ENCODE data around the gene DMKN.
"Not testable (repeated sequence)": the region's sequence is repeated elsewhere in the genome, so short reads cannot be mapped to it uniquely, and the experiment has no call there.

DMKN gene

DNA sequence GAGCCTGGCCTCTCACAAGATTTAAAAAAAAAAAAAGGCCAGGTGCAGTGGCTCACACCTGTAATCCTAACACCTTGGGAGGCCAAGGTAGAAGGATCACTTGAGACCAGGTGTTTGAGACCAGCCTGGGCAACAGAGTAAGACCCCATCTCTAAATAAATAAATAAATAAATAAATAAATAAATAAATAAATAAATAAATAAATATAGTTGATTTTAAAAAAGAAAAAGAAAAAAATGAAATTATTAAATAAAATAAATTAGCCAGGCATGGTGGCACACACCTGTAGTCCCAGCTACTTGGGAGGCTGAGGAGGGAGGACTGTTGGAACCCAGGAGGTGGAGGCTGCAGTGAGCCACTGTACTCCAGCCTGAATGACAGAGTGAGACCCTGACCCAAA lies 51.7 kb downstream of the DMKN start:
- DNase-seq (ENCODE audit: low read depth in 2 of 2), result not testable (repeated sequence)

DNA sequence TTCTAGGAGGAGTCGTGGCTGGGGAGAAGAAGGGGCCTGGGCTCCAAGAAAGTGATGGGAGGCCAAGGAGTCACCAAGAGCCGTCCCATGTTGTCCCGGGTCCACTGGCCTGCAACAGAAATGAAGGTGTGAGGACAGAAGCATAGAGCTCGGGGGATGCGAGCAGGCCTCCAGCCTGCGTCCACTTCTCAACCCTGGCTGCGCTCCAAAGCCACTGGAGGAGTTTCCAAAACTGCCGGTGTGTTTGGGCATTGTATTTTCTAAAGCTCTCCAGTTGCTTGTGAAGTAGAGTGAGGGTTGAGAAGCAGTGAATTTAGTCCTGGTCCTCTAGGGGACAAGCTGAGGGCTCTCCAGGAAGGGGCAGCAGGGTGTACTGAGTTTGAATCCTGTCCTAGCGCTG lies 52.4 kb downstream of the DMKN start:
- no peak for DNase-seq (ENCODE audit: low read depth in 2 of 2)

DNA sequence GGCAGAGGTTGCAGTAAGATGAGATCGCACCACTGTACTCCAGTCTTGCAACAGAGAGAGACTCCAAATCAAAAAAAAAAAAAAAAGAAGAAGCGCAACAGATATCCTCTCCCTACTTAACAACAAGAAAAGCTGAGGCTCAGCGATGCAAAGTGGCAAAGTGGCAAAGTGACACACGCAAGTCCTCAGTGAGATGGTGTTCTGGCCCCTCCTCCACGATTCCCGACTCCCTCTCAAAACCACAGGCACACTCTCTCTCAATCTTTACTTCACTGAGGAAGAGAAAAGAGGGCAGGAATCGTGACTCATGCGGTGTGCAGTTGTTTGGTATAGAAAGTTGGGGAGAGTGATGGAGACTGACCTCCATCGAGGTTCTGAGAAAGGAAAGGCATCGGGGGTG lies 52.8 kb downstream of the DMKN start:
- no peak for DNase-seq (ENCODE audit: low read depth in 2 of 2)

DNA sequence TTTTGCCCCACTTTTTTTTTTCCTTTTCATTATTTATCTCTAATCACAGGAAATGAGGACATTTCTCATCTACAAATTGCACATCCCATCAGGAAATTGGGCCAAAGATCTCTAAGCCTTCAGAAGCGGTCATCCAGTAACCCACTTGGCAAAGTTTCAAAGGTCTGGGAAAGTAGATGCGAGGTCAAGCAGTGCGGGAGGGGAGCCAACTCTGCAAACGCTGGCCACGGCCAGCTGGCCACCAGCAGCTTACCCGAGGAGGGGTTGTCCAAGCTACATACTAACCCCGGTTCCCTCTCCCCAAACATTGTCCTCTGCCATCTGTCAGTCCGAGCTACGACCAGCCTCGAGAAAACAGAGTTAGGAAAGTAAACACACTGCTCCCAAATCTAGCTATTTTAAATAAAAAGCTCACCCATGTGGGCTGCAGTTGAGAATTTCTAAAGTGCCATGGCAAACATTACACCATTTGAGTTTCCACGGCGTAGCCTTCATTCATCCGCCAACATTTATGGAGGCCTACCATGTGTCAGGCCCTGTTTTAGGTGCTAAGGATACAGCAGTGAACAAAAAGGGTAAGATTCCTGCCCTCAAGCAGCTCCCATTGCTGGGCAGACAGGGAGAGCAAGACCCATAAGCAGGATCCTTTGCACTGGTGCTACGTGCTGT lies 53.9 kb downstream of the DMKN start:
- DNase-seq (ENCODE audit: low read depth in 2 of 2), result no peak

- DNase-seq (ENCODE audit: low read depth in 2 of 2), result no peak
These were observed 54.6 kb downstream of the DMKN start for GRCh38 chr19:35458731-35459391.

- no peak for DNase-seq (ENCODE audit: low read depth in 2 of 2)
These were observed 55.3 kb downstream of the DMKN start for GRCh38 chr19:35458192-35458591.

- no peak for DNase-seq (ENCODE audit: low read depth in 2 of 2)
These were observed 56.3 kb downstream of the DMKN start for GRCh38 chr19:35457173-35457572.

GRCh38 chr19:35455616-35456201 lies 57.7 kb downstream of the DMKN start:
- no peak for DNase-seq (ENCODE audit: low read depth in 2 of 2)

GRCh38 chr19:35454663-35455062 lies 58.8 kb downstream of the DMKN start:
- DNase-seq (ENCODE audit: low read depth in 2 of 2), result no peak

DNA sequence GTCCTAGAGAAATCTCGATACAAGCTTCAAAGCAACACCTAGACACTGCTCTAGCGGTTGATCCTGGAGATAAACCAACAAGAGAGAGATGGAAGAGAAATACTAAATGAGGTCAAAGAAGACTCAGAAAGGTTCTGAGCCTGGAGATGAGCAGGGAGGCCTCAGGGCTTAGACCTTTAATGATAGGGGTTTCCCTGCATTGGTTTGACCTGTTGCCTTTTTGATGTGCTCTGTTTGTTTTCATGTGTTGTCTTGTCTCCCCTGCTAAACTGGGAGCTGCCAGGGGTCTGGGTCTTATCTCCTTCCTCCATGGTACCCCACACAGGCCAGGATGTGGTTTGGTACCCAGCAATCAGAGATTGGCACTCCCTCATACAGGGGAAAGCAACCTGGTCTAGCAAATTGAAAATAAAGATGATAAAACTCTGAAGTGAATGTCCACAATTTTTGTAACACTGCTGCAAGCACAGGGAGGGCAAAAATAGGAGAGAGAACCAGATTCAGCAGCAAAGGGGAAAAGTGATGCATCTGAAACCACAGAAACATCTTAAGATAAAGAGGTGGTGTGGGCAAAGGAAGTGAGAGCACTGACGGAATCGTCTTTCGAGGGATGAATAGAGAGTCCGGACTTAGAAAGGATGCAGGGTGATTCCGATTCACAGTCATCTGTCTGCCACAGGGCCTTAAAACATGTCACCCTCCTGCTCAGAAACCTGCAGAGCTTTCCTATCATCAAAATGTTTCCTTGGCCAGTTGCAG lies 61.9 kb downstream of the DMKN start:
- no peak for DNase-seq (ENCODE audit: low read depth in 2 of 2)

- DNase-seq (ENCODE audit: low read depth in 2 of 2), result no peak
These were observed 63.9 kb downstream of the DMKN start for GRCh38 chr19:35449359-35450043.

- no peak for DNase-seq (ENCODE audit: low read depth in 2 of 2)
These were observed 65.6 kb downstream of the DMKN start, which contains the start of gene FFAR2 for GRCh38 chr19:35447606-35448469. TSS of gene FFAR2 (plus strand) at chr19:35448257. CDS start at chr19:35449715, 1,458 bp downstream.

All from stimulated activated CD4-positive, alpha-beta T cell treated with anti-CD3 and anti-CD28 coated beads, Interleukin-1b, Interleukin-23, amount 100 ng/mL, for 4 hours (primary cell).